SK-N-SH treated with all-trans-retinoic acid at 6 μM for 48 hours (cell line): Measurements from ENCODE around the gene CNIH2.

ENCODE experiments used
- ARNTL ChIP-seq: fragments of 450-650 bp; formaldehyde crosslinking; IDR thresholded peaks from 2 replicates; pipeline ENCODE4 v1.5.0; 2020; ENCODE audit warnings: low read depth, mild to moderate bottlenecking, moderate library complexity, borderline replicate concordance
- BACH2 ChIP-seq: fragments of 250-450 bp; sonication (Bioruptor Pico); IDR thresholded peaks from 2 replicates; pipeline ENCODE4 v1.9.0; 2021; ENCODE audit warnings: mild to moderate bottlenecking, borderline replicate concordance
- CREB5 ChIP-seq: fragments of 250-450 bp; sonication (Bioruptor Pico); IDR thresholded peaks from 2 replicates; pipeline ENCODE4 v1.5.1; 2020; ENCODE audit warnings: low read depth, mild to moderate bottlenecking, moderate library complexity
- CSDC2 ChIP-seq: fragments of 250-450 bp; sonication (Bioruptor Pico); IDR thresholded peaks from 2 replicates; pipeline ENCODE4 v1.5.0; 2020; ENCODE audit warnings: mild to moderate bottlenecking, moderate library complexity
- ESRRG ChIP-seq: fragments of 250-450 bp; sonication (Bioruptor Pico); IDR thresholded peaks from 2 replicates; pipeline ENCODE4 v1.6.1; 2021; ENCODE audit warnings: mild to moderate bottlenecking
- OSR1 ChIP-seq: fragments of 250-450 bp; sonication (Bioruptor Pico); IDR thresholded peaks from 2 replicates; pipeline ENCODE4 v1.8.0; 2022; ENCODE audit warnings: moderate library complexity, mild to moderate bottlenecking, inconsistent platforms
- PATZ1 ChIP-seq: fragments of 250-450 bp; sonication (Bioruptor Pico); IDR thresholded peaks from 2 replicates; pipeline ENCODE4 v1.8.0; 2020; ENCODE audit warnings: mild to moderate bottlenecking, moderate library complexity, borderline replicate concordance
- TCF4 ChIP-seq: fragments of 250-450 bp; sonication (Bioruptor Pico); IDR thresholded peaks from 2 replicates; pipeline ENCODE4 v1.8.0; 2021; ENCODE audit warnings: mild to moderate bottlenecking, moderate library complexity, borderline replicate concordance
- TOX ChIP-seq: fragments of 250-450 bp; sonication (Bioruptor Pico); IDR thresholded peaks from 2 replicates; pipeline ENCODE4 v1.8.0; 2021; ENCODE audit warnings: mild to moderate bottlenecking, moderate library complexity, borderline replicate concordance
- TSHZ2 ChIP-seq: fragments of 250-450 bp; sonication (Bioruptor Pico); IDR thresholded peaks from 2 replicates; pipeline ENCODE4 v1.5.0; 2020; ENCODE audit warnings: mild to moderate bottlenecking, moderate library complexity
- ZC3H10 ChIP-seq: fragments of 250-450 bp; sonication (Bioruptor Pico); IDR thresholded peaks from 2 replicates; pipeline ENCODE4 v1.5.1; 2021; ENCODE audit warnings: mild to moderate bottlenecking, moderate library complexity
- ZFP3 ChIP-seq: fragments of 250-450 bp; sonication (Bioruptor Pico); IDR thresholded peaks from 2 replicates; pipeline ENCODE4 v1.5.0; 2020; ENCODE audit warnings: mild to moderate bottlenecking, moderate library complexity
- ZFP30 ChIP-seq: fragments of 450-650 bp; formaldehyde crosslinking; IDR thresholded peaks from 2 replicates; pipeline ENCODE4 v1.5.0; 2022; ENCODE audit warnings: mild to moderate bottlenecking, moderate library complexity
- TF ChIP-seq, protein P1 (sequence below): fragments of 250-450 bp; sonication (Bioruptor Pico); IDR thresholded peaks from 2 replicates; pipeline ENCODE4 v1.5.1; 2021; ENCODE audit warnings: mild to moderate bottlenecking, moderate library complexity

GRCh38 chr11:66326261-66327111 is 48.5 kb downstream of the CNIH2 start:
- no peak for TF ChIP-seq PATZ1 (CRISPR knock-in tag)
- no peak for TF ChIP-seq ZC3H10
- no peak for TF ChIP-seq ZFP3 (CRISPR knock-in tag)
- TF ChIP-seq ESRRG, result no peak
- no peak for TF ChIP-seq ARNTL (CRISPR knock-in tag)
- TF ChIP-seq TCF4, result no peak
- no peak for TF ChIP-seq CREB5 (CRISPR knock-in tag)
- TF ChIP-seq, protein P1, sequence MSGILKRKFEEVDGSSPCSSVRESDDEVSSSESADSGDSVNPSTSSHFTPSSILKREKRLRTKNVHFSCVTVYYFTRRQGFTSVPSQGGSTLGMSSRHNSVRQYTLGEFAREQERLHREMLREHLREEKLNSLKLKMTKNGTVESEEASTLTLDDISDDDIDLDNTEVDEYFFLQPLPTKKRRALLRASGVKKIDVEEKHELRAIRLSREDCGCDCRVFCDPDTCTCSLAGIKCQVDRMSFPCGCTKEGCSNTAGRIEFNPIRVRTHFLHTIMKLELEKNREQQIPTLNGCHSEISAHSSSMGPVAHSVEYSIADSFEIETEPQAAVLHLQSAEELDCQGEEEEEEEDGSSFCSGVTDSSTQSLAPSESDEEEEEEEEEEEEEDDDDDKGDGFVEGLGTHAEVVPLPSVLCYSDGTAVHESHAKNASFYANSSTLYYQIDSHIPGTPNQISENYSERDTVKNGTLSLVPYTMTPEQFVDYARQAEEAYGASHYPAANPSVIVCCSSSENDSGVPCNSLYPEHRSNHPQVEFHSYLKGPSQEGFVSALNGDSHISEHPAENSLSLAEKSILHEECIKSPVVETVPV (CRISPR knock-in tag), result no peak
- no peak for TF ChIP-seq OSR1 (CRISPR knock-in tag)
- no peak for TF ChIP-seq BACH2 (CRISPR knock-in tag)
- no peak for TF ChIP-seq TSHZ2 (CRISPR knock-in tag)
- TF ChIP-seq TOX (CRISPR knock-in tag), result no peak
- TF ChIP-seq ZFP30 (CRISPR knock-in tag), result no peak
- TF ChIP-seq CSDC2 (CRISPR knock-in tag), result no peak
